PC-9 (cell line): ENCODE results near the gene PDE10A.

Experiments used
- CTCF ChIP-seq: fragments of 200-600 bp; sonication (generic); conservative IDR thresholded peaks from 2 replicates; pipeline ENCODE4 v1.6.1; 2017; ENCODE audit warnings: mixed run types, antibody characterized with exemption, mild to moderate bottlenecking, moderate library complexity
- EZH2 ChIP-seq: fragments of 200-600 bp; sonication (generic); IDR thresholded peaks from 2 replicates; pipeline ENCODE4 v1.8.0; 2017; ENCODE audit warnings: antibody characterized with exemption, low read depth

DNA sequence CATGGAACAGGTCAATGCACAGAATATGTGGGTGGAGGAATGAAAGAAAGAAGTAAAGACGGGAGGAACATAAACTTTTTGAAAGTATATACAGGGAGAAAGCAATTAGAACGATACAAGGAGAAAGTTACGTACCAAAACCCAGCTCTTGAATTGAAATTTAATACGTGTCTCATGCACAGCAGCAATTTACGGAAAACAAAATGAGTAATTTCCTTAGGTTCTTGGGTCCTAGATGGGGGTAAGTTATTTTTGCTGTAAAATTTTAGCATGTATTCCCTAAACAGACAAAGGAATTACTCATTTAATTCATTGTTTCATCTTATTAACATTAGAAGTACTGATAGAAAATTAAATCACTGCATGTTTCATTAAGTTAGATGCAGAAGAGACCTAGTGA lies 75.8 kb downstream of the PDE10A start:
- TF ChIP-seq CTCF: no peak
- no peak for TF ChIP-seq EZH2
